Endothelial cell of umbilical vein (primary cell): ENCODE measurements around the gene RNF144B.

Experiments
- CTCF ChIP-seq, 2 donors: IDR thresholded peaks; 1 replicate in 1 of 2; 2 replicates in 1 of 2; pipeline ENCODE4 v1.5.1; 2011; ENCODE audit warnings: low read length in 2 of 2, mild to moderate bottlenecking in 2 of 2, moderate library complexity in 2 of 2, control low read depth in 1 of 2, inconsistent platforms in 1 of 2, low read depth in 1 of 2; ENCODE audit not compliant: insufficient read depth in 1 of 2; ENCODE audit errors: extremely low read depth in 1 of 2
- EZH2 ChIP-seq: IDR thresholded peaks from 2 replicates; pipeline ENCODE4 v1.6.1; 2012; ENCODE audit warnings: borderline replicate concordance, low read depth, mild to moderate bottlenecking, moderate library complexity, low read length, inconsistent platforms; ENCODE audit not compliant: severe bottlenecking

GRCh38 chr6:18497006-18497405, 109.9 kb downstream of the RNF144B start:
- TF ChIP-seq CTCF (IDR thresholded peaks at IDR 0.05; ENCODE audit: extremely low read depth in 1 of 2, insufficient read depth in 1 of 2, low read depth in 1 of 2, low read length in 2 of 2): no peak
- TF ChIP-seq EZH2: no peak
